HG03280 (cell line): ENCODE measurements around the gene EML4.
"Not testable (repeated sequence)": the region's sequence is repeated elsewhere in the genome, so short reads cannot be mapped to it uniquely, and the experiment has no call there.

Experiments used
- ATAC-seq: cut with Tn5 transposase; IDR thresholded peaks from one replicate; pipeline ENCODE4 v1.9.1; 2021; ENCODE audit warnings: mild to moderate bottlenecking, moderate library complexity; ENCODE audit not compliant: unreplicated experiment

EML4 gene

DNA sequence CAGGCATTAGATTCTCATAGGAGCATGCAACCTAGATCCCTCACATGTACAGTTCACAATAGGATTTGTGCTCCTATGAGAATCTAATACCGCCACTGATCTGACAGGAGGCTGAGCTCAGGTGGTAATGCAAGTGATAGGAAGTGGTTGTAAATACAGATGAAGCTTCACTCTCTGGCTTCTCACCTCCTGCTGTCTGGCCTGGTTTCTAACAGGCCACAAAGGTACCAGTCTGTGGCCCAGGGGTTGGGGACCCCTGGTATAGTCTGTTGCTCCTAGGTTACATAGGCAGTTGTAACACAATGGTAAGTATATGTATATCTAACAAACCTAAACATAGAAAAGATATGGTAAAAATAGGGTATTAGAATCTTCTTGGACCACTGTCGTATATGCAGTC is 81.8 kb downstream of the EML4 start:
- no peak for ATAC-seq

DNA sequence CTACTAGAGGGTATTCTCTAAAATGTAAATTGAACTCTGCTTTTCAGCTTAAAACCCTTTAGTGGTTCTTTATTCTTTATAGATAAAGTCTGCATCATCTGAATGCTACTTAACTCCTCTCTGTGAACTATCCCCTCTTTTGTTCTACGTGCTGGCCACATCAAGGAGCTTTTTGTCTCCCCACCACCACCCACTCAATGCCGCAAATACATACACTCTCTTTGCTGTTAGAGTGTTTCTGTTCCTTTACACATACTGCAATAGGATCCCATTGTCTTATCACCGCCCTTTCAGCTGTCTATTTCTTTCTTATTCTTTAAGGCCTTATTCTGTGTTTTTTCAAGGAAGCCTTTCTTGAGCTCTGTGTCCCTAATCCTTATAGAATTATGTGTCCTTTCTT is 83.3 kb downstream of the EML4 start:
- ATAC-seq: no peak

DNA sequence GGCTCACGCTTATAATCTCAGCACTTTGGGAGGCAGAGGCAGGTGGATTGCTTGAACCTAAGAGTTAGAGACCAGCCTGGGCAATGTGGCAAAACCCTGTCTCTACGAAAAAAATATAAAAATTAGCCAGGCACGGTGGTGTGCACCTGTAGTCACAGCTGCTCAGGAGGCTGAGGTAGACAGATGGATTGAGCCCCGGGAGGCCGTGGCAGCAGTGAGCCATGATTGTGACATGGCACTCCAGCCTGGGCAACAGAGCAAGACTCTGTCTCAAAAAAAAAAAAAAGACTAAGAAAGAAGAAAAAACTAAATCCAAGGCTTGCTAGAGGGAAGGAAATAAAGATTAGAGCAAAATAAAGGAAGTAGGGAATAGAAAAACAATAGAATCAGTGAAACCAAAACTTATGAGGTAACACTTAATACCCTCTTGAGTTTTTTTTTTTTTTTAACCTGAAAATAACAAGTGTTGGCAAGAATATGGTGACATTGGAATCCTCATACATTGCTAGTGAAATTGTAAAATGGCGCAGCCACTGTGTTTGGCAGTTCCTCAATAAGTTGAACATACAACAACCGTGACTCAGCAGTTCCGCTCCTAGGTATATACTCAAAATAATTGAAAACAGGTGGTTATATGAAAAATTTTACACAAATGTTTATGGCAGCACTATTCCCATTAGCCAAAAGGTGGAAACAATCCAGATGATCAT is 85.2 kb downstream of the EML4 start:
- ATAC-seq: no peak

DNA sequence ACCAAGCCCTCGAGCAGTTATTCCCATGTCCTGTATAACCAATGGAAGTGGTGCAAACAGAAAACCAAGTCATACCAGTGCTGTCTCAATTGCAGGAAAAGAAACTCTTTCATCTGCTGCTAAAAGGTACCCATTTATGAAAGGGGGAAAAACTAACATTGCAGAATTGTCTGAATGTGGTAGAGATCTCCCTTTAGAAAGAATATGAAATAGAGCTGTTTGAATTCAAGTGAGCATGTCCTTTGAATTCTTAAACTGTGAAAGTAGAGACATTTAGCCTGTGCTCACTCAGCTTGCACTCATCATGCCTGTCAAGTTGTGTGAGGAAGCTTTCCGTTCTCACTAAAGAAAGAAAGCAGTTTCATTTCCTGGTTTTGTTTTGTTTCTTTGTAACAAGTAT is 87.4 kb downstream of the EML4 start:
- peak; percentile 80 for ATAC-seq

DNA sequence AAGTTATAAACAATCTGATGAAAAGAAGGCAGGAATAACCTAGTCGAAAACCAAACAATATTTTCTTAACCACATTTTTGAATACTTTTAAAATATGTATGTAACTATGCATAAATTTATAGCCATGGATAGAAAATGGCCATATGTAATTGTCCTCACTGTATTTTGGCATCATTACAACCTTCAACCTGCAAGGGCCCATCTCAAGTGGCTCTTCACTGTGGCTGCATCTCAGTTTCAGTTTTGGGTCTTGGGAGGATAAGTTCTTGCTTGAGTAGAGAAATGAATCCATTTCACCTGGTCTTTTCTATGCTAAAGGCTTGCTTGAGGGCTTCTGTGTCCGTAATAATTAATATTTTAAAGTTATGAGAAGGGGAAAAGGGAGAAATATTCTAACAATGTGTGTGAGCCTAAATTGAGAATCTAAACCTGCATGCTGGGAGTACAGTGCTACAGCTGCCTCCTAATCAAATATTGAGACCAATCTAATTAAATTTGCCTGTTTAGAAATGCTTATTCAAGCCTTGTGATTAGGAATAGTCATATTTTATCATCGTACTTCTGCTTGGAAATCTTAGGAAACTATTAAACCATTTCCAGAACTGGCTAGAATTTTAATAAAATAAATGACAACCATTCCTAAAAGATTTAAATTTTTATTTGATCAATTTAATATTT is 92.5 kb downstream of the EML4 start:
- ATAC-seq: no peak

DNA sequence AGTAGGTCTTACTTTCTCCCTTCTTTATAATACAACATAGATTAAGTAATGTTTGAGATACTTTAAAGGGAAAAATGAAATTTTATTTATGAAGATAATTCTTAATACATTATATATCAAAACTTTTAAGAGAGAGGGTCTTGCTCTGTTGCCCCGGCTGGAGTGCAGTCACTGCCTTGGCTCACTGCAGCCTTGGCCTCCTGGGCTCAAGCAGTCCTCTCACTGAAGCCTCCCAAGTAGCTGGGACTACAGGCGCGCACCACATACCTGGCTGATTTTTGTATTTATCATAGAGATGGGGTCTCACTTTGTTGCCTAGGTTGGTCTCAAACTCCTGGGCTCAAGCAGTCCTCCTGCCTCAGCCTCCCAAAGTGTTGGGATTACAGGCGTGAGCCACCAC is 97.1 kb downstream of the EML4 start:
- ATAC-seq: no peak

DNA sequence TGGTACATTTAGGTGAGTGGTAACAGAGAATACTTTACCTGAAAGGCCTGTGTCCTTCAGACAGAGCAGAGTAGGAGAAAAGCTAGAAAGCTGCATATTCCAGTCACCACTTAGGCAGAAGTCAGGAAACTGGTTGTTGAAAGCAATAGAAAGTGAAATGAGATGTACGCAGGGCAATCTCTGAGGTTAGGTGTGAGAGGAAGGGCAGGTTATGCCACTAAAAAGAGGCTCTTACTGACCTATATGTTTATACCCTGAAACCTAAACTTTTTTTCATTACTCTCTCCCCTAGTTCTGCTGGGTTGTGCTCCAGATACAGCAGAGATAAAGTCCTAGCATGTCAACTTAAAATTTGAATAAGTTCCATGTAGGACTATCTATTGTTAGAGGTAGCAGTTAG is 98.4 kb downstream of the EML4 start:
- ATAC-seq: no peak

DNA sequence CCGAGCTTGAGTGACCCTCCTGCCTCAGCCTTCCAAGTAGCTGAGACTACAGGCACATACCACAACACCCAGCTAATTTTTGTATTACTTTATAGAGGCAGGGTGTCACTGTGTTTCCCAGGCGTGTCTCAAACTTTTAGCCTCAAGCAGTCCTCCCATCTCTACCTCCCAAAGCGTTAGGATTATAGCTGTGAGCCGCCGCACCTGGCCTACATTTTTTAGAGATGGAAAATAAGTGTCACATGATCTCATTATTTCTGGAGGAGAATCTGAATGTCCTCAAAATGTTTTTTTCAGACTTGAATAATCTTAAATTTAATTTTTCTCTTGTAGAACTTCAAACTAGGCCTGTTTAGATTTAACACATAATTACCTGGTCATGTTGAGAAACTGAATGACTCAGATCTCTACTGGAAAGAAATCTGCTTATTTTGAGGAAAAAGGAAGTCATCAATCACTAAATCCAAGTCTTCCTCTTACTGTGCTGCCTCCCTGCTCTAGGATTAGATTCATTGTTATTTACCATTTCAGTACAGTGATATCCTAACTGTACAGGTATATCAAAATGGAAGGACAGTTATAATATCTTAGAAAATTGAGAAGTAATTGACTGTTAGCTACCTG is 99.5 kb downstream of the EML4 start:
- ATAC-seq: no peak

DNA sequence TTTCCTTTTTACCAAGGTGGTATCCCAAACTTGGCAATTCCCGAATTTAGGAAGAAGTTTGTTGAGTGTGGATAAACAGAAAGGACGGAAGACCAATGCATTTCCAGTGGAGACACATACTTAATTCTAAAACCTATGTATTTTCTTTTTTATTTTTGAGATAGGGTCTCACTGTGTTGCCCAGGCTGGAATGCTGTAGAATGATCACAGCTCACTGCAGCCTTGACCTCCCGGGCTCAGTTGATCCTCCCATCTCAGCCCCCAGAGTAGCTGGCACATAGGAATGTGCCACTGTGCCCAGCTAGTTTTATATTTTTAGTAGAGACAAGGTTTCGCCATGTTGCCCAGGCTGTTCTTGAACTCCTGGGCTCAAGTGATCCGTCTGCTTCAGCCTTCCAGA is 101.6 kb downstream of the EML4 start:
- no peak for ATAC-seq

DNA sequence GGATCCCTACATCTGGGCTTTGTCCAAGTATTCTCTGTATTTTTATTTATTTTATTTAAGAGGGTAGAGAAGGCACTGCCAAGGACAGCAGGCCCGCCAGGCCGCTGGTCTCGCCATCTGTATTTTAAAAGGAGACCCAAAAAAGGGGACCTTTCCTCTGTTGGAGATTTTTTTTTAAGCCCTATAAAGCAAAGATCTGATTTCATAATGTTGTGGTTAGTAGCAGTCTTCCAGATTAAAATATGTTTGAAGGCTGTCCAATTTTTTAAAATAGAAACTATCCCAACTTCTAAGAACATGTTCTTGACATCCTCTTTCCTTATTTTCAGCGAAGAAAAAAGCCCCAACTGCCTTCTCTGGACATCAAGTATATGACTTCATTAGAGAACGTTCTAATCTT is 102.1 kb downstream of the EML4 start:
- ATAC-seq: not testable (repeated sequence)

DNA sequence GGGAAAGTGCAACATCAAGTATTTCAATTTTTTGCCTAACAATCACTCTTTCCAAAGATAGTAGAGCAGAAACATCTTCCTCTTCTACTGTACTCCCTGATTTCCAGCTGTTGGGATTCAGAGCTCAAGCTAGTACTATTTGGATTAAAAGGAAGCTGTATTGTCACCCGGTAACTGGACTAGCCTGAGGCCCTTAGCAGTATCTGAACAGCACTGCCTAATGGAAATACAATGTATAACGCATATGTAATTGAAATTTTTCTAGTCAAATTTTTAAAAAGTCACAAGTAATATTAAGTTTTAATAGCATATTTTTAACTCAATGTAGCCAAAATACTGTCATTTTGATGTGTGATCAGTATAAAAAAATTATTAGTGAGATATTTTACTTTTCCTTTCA is 105.7 kb downstream of the EML4 start:
- ATAC-seq: no peak

DNA sequence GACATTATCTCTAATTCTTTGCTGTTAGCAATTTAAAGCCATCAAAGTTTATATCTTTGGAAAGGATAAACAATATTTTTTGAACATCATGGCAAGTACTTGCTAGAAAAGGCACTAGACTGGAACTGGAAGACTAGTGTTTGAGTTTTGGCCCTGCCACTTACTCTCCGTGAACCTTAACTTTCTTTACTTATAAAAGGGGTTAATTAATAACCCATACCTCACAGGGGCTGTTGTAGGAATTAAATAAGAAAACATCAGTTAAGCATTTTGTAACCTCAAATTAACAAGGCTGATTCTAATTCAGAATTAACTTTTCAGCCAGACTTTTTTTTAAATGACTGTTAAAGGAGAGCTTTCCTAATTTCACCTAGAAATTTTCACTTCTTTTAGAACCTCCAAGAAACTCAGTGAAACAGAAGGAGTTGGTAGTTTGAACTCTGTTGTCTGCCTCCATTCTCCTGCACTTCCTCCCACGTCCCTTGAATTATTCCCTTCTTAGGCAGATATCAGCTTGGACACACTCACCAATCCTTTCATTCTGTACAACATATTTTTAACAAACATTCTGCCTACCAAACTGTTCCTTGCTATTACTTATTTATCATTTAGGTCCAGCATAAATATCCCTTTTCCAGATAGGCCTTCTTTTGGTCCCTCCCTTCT is 112.4 kb downstream of the EML4 start:
- no peak for ATAC-seq

DNA sequence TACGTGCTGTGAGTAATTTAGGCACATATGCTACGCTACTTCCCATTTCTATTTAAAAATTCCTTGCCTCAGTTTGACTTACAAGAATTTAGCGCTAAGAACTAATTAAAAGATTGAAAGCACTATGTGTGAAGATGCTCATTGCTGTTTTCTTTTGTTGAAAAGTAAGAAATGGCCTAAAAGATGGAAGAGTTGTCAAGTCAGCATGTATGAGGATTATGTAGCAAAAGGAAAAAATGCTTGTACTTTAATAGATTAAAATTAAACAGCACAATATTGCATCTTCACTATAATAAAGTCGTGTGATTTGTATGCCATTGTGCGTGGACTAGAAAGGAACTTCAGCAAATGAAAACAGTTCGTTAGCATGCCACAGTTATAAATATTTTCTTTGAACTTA is 114.9 kb downstream of the EML4 start:
- ATAC-seq: no peak

DNA sequence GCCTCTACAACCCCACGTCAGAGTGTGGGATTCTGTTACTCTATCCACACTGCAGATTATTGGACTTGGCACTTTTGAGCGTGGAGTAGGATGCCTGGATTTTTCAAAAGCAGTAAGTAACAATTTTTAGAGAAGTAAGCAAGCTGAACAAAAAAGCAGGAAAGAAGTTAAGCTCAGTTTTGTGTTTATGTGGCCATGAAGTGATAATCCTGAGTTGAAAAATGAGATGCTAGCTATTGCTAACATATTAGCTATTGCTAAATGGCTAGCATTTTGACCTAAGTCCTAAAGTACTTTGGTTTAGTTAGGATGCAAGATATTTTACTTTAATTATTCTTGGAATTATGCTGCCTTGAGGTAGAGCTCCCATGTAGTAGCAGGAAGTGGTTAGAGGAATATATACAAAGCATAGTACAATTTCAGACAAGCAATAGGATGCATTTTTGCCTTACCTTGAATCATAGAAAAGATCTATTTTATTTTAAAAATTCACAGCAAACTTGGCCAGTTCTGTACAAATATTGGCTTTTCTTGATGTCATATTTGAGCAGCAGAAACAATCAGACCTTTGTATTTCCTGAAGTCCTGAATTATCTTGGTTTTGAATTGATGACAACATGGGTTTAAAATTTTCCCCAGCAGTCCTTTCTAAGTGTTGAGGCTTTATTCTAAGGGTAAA is 117.3 kb downstream of the EML4 start:
- ATAC-seq: no peak

DNA sequence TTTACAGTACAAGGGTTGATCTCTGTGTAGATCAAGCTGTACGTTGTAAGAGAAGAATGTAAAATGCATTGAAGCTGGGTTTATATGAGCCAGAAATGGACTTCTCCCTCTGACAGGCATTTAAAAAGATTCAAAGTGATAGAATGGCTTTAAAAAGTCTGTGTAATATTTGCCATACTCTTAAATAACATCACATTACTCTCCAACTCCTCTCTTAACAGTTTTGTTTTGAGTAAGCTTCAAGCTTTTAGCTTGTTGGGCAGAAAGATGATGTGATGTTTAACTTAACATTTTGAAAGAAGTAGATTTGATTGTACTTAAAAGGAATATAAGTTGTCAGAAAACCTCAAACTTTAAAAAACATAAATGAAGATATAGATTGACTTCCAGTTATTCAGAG is 119.7 kb downstream of the EML4 start:
- ATAC-seq: no peak

DNA sequence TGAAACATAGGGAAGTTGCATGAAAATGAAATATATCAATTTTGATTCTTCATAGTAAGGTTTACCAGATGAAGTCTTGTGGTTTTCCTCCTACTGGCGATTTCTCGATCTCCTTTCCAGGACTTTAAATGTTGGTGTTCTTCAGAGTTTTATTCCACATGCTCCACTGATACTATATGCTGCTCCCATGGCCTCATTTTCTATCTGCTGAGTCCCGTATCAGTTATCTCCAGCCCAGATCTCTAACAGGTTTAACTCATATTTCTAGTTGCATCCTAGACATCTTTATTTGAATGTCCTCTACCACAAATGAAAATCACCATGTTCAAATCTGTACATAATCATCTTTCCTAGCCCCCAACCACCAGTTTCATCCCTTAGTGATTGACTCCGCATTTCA is 120.1 kb downstream of the EML4 start:
- ATAC-seq: no peak

DNA sequence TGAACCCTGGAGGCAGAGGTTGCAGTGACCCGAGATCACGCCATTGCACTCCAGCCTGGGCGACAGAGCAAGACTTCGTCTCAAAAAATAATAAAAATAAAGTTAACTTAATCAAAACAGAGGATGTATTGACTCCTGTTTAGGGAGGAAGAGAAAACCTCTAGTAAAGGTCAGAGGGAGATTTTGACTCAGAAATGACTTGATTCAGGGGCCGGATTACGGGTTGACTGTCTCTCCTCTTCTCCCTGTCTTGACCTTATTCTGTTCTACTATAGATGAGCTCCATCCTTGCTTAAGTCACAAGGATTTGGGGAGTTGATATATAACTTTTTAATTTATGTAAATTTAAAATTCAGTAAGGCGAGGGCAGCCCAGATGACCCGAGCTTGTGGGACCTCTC is 120.9 kb downstream of the EML4 start:
- no peak for ATAC-seq

DNA sequence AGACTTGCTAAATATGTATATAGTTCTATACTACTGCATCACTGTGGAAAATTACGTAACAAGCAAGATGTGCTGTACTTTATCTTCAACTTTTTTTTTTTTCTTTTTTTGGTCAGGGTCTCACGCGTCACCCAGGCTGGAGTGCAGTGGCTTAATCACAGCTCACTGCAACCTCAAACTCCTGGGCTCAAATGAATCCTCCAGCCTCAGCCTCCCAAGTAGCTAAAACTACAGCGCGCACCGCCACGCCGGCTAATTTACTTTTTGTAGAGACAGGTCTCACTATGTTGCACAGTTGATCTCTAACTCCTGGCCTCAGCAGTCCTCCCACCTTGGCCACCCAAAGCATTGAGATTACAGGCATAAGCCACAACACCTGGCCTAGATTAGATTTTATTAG is 123.9 kb downstream of the EML4 start:
- ATAC-seq: no peak

DNA sequence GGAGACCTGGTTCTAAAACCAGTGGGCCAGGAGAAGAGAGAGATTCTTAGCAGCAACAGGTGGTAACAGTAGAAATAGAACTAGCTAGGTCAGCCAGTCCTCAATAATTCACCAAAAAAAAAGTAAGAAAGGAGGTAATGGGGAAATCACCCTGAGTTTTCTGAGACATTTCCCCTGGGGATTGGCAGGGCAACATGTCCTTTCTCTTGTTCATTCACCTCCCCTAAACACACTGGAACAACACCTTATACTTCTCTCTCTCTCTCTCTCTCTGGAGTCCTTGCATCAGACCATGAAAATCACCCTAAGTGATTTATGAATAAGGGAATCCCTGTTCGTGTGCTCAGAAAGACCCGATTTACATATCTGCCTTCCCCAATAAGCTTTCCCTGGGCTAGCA is 127.1 kb downstream of the EML4 start:
- ATAC-seq: no peak

DNA sequence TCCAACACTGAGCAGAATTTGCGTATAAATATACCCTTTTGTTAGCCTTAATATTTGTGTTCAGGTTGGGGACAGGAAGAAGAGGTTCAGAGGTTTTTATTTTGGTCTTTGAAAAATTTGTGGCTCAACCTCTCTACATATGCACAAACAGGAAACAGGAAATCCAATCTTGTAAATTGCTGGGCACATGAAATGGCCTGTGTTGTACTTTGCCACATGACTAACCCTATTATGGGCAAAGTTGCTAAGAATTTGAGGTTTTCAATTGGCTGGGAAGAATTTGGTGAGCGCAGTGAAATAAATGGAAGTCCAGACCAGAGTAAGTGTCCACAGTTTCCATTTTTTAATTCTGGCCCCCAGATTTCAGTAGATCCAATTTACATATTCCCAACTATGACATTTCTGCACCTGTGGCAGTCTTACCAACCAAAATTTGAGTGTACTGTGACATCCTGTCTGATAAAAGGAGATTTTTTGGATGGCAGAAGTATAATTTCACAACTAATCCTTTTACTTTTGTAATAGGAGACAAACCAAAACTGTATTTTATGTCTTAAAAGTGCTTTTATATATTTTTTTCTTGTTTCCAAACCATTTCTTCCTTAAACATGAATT is 128.3 kb downstream of the EML4 start:
- ATAC-seq: no peak

DNA sequence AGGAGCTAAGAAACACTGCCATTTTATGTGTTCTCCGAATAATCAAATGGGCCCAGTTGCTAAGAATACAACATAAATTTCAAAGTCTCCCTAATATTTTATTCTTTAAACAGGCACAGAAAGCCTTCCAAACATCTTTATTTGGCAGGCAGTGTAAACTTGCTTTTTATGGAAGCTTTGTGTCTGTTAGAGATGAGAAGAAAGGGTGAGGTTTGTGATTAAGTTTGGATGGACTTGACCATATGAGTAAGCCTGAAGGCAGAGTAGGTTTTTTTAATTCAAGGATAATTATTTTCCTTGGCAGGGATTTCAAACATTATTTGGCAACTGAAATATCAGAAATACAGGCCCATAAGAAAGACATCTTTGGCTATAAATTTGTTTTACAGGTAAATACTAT is 129.0 kb downstream of the EML4 start:
- no peak for ATAC-seq
